Neural cell (in vitro differentiated cells): ENCODE measurements around the gene TMEM244.

Experiments used
- CTCF ChIP-seq: fragments of 450-650 bp; IDR thresholded peaks from 2 replicates; pipeline ENCODE4 v1.5.1; 2014; ENCODE audit warnings: antibody characterized with exemption, mild to moderate bottlenecking, moderate library complexity; ENCODE audit not compliant: poor library complexity, severe bottlenecking
- EP300 ChIP-seq: fragments of 450-650 bp; conservative IDR thresholded peaks from 2 replicates; pipeline ENCODE4 v1.6.1; 2014; ENCODE audit warnings: antibody characterized with exemption, mild to moderate bottlenecking, moderate library complexity; ENCODE audit not compliant: poor library complexity, severe bottlenecking
- MXI1 ChIP-seq: fragments of 450-650 bp; conservative IDR thresholded peaks from 2 replicates; pipeline ENCODE4 v1.6.1; 2014; ENCODE audit warnings: antibody characterized with exemption, mild to moderate bottlenecking; ENCODE audit not compliant: poor library complexity, severe bottlenecking
- POLR2AphosphoS5 ChIP-seq: IDR thresholded peaks from 2 replicates; pipeline ENCODE4 v1.6.1; 2012
- RAD21 ChIP-seq: fragments of 450-650 bp; conservative IDR thresholded peaks from 2 replicates; pipeline ENCODE4 v1.6.1; 2014; ENCODE audit warnings: antibody characterized with exemption, mild to moderate bottlenecking, moderate library complexity
- REST ChIP-seq: IDR thresholded peaks from 2 replicates; pipeline ENCODE4 v1.6.1; 2012; ENCODE audit warnings: borderline replicate concordance

GRCh38 chr6:129889580-129889979 is 28.5 kb upstream of the TMEM244 start:
- TF ChIP-seq CTCF (no peak), POLR2AphosphoS5 (no peak), RAD21 (no peak), EP300 (no peak), MXI1 (no peak), REST (no peak)
